ENCODE results near the gene HNRNPM. TPM values are rescaled to one million over a fixed set of nuclear protein-coding genes. Genes with fewer than 3 reads are reported as not detected.

The HNRNPM gene
- total RNA-seq, 5 donors from 2014 or later (not counting 1 experiment from before 2014, with no cell fraction given): 200 to 272 (median 213) TPM

GRCh38 chr19:8446061-8446709 lies 1.4 kb downstream of the HNRNPM start:
- Mint-ChIP-seq H3K4me3 (peak overlapping the region; percentile 92 to 98 (median 94)), H3K36me3 (peaks cover 21% of the 10 kb centered on the region), H3K27ac (peak overlapping the region; percentile 81 to 86), H3K9me3 (no peaks in the 10 kb centered on the region), H3K4me1 (peaks cover 51 to 57% (median 55%) of the 10 kb centered on the region in 3 donors), H3K27me3 (no peaks in the 10 kb centered on the region)
- Histone ChIP-seq H3K9me3 (no peaks in the 10 kb centered on the region), H3K27me3 (replicated peaks in 1 of 2; ENCODE audit: control insufficient read depth in 2 of 2, extremely low read depth in 1 of 2, insufficient read depth in 2 of 2, low read length in 1 of 2) (no peaks in the 10 kb centered on the region), H3K4me3 (ENCODE audit: control insufficient read depth in 1 of 2, extremely low read depth in 1 of 2, low read length in 1 of 2) (peak overlapping the region; percentile 87 to 97), H3K27ac (ENCODE audit: low read length) (peak overlapping the region; percentile 87), H3K36me3 (ENCODE audit: control insufficient read depth in 2 of 2, extremely low read depth in 1 of 2, insufficient read depth in 1 of 2, low read length in 1 of 2) (peaks cover 0 to 17% of the 10 kb centered on the region in 2 donors), H3K4me1 (ENCODE audit: control insufficient read depth in 1 of 2, extremely low read depth in 1 of 2, insufficient read depth in 2 of 2, low read length in 2 of 2) (peaks cover 33 to 58% of the 10 kb centered on the region in 2 experiments)
- WGBS (ENCODE audit: insufficient coverage): 44% methylated on average over 9 of the region's 16 CpGs
- POLR2A ChIA-PET: interaction anchor here (0.6 to 1.6 kb wide), 5 partner anchors 10 to 1096 kb away, joined by 4 to 6 read pairs (median 5); no protein-coding TSS in a partner anchor
- CTCF ChIA-PET: interaction anchor here in 1 of 2 donors (0.5 to 2.3 kb wide), 3 partner anchors 33 to 123 kb away, joined by 3 to 6 read pairs (median 4); partner anchors contain the start of gene MARCHF2
- no peak for ATAC-seq (replicated peaks in 1 of 4)
- DNase-seq: no peak

GRCh38 chr19:8449830-8450229 lies 5.1 kb downstream of the HNRNPM start:
- DNase-seq (no peak), ATAC-seq (replicated peaks in 1 of 4) (no peak)
- WGBS (ENCODE audit: insufficient coverage): 86% methylated on average over 3 of the region's 8 CpGs
- H3K36me3 Mint-ChIP-seq: peaks cover 28% of the 10 kb centered on the region
- no peak overlapping the region for H3K27ac ChIP-seq (ENCODE audit: low read length)
- no peak overlapping the region for H3K27ac Mint-ChIP-seq
- POLR2A ChIA-PET: interaction anchor here in 1 of 2 donors (0.7 kb wide), 1 partner anchor 10 kb away, joined by 3 read pairs; no protein-coding TSS in a partner anchor
- peaks cover 0 to 28% of the 10 kb centered on the region in 2 donors for H3K36me3 ChIP-seq (ENCODE audit: control insufficient read depth in 2 of 2, extremely low read depth in 1 of 2, insufficient read depth in 1 of 2, low read length in 1 of 2)
- H3K27me3 Mint-ChIP-seq: no peaks in the 10 kb centered on the region
- peak overlapping the region in 1 of 3 donors; percentile 65 for H3K4me3 Mint-ChIP-seq
- peaks cover 80 to 87% (median 82%) of the 10 kb centered on the region in 3 donors for H3K4me1 Mint-ChIP-seq
- no peaks in the 10 kb centered on the region for H3K27me3 ChIP-seq (replicated peaks in 1 of 2; ENCODE audit: control insufficient read depth in 2 of 2, extremely low read depth in 1 of 2, insufficient read depth in 2 of 2, low read length in 1 of 2)
- H3K9me3 Mint-ChIP-seq: no peaks in the 10 kb centered on the region
- H3K4me3 ChIP-seq (ENCODE audit: control insufficient read depth in 1 of 2, extremely low read depth in 1 of 2, low read length in 1 of 2): no peak overlapping the region
- CTCF ChIA-PET: no interaction called here
- peaks cover 45 to 76% of the 10 kb centered on the region in 2 experiments for H3K4me1 ChIP-seq (ENCODE audit: control insufficient read depth in 1 of 2, extremely low read depth in 1 of 2, insufficient read depth in 2 of 2, low read length in 2 of 2)
- H3K9me3 ChIP-seq: no peaks in the 10 kb centered on the region

GRCh38 chr19:8451377-8451776 lies 6.6 kb downstream of the HNRNPM start:
- Mint-ChIP-seq H3K27ac (peak overlapping the region; percentile 55 to 70), H3K4me1 (peaks cover 89 to 92% (median 89%) of the 10 kb centered on the region in 3 donors), H3K9me3 (no peaks in the 10 kb centered on the region), H3K36me3 (peaks cover 29% of the 10 kb centered on the region), H3K4me3 (peak overlapping the region; percentile 21 to 65 (median 31)), H3K27me3 (no peaks in the 10 kb centered on the region)
- Histone ChIP-seq H3K4me3 (ENCODE audit: control insufficient read depth in 1 of 2, extremely low read depth in 1 of 2, low read length in 1 of 2) (no peak overlapping the region), H3K27me3 (replicated peaks in 1 of 2; ENCODE audit: control insufficient read depth in 2 of 2, extremely low read depth in 1 of 2, insufficient read depth in 2 of 2, low read length in 1 of 2) (no peaks in the 10 kb centered on the region), H3K36me3 (ENCODE audit: control insufficient read depth in 2 of 2, extremely low read depth in 1 of 2, insufficient read depth in 1 of 2, low read length in 1 of 2) (peaks cover 0 to 38% of the 10 kb centered on the region in 2 donors), H3K9me3 (no peaks in the 10 kb centered on the region), H3K27ac (ENCODE audit: low read length) (no peak overlapping the region), H3K4me1 (ENCODE audit: control insufficient read depth in 1 of 2, extremely low read depth in 1 of 2, insufficient read depth in 2 of 2, low read length in 2 of 2) (peaks cover 40 to 71% of the 10 kb centered on the region in 2 experiments)
- ChIA-PET POLR2A (interaction anchor here in 1 of 2 donors (0.6 to 1.1 kb wide), 2 partner anchors 100 to 118 kb away, joined by 4 to 5 read pairs; no protein-coding TSS in a partner anchor), CTCF (interaction anchor here in 1 of 2 donors (0.5 kb wide), 1 partner anchor 59 kb away, joined by 4 read pairs; no protein-coding TSS in a partner anchor)
- WGBS (ENCODE audit: insufficient coverage): 77% methylated on average over 2 of the region's 6 CpGs
- ATAC-seq (replicated peaks in 1 of 4): no peak
- no peak for DNase-seq

GRCh38 chr19:8451885-8452284 lies 7.1 kb downstream of the HNRNPM start:
- ATAC-seq (replicated peaks in 1 of 4): peak in 3 of 4 experiments; percentile 33 to 75 (median 37)
- peaks cover 32% of the 10 kb centered on the region for H3K36me3 Mint-ChIP-seq
- H3K27ac Mint-ChIP-seq: peak overlapping the region; percentile 55 to 70
- no peaks in the 10 kb centered on the region for H3K27me3 Mint-ChIP-seq
- Histone ChIP-seq H3K9me3 (no peaks in the 10 kb centered on the region), H3K36me3 (ENCODE audit: control insufficient read depth in 2 of 2, extremely low read depth in 1 of 2, insufficient read depth in 1 of 2, low read length in 1 of 2) (peaks cover 0 to 38% of the 10 kb centered on the region in 2 donors), H3K4me1 (ENCODE audit: control insufficient read depth in 1 of 2, extremely low read depth in 1 of 2, insufficient read depth in 2 of 2, low read length in 2 of 2) (peaks cover 35 to 70% of the 10 kb centered on the region in 2 experiments), H3K27me3 (replicated peaks in 1 of 2; ENCODE audit: control insufficient read depth in 2 of 2, extremely low read depth in 1 of 2, insufficient read depth in 2 of 2, low read length in 1 of 2) (no peaks in the 10 kb centered on the region), H3K4me3 (ENCODE audit: control insufficient read depth in 1 of 2, extremely low read depth in 1 of 2, low read length in 1 of 2) (no peak overlapping the region), H3K27ac (ENCODE audit: low read length) (no peak overlapping the region)
- CTCF ChIA-PET: interaction anchor here in 1 of 2 donors (0.5 kb wide), 1 partner anchor 60 kb away, joined by 4 read pairs; no protein-coding TSS in a partner anchor
- no peaks in the 10 kb centered on the region for H3K9me3 Mint-ChIP-seq
- 43% methylated on average over 1 of the region's 3 CpGs for WGBS (ENCODE audit: insufficient coverage)
- H3K4me3 Mint-ChIP-seq: peak overlapping the region; percentile 22 to 65 (median 31)
- peaks cover 89 to 92% (median 89%) of the 10 kb centered on the region in 3 donors for H3K4me1 Mint-ChIP-seq
- POLR2A ChIA-PET: interaction anchor here in 1 of 2 donors (1.1 kb wide), 1 partner anchor 117 kb away, joined by 4 read pairs; no protein-coding TSS in a partner anchor
- DNase-seq: peak in 1 of 35 experiments; percentile 29

DNA sequence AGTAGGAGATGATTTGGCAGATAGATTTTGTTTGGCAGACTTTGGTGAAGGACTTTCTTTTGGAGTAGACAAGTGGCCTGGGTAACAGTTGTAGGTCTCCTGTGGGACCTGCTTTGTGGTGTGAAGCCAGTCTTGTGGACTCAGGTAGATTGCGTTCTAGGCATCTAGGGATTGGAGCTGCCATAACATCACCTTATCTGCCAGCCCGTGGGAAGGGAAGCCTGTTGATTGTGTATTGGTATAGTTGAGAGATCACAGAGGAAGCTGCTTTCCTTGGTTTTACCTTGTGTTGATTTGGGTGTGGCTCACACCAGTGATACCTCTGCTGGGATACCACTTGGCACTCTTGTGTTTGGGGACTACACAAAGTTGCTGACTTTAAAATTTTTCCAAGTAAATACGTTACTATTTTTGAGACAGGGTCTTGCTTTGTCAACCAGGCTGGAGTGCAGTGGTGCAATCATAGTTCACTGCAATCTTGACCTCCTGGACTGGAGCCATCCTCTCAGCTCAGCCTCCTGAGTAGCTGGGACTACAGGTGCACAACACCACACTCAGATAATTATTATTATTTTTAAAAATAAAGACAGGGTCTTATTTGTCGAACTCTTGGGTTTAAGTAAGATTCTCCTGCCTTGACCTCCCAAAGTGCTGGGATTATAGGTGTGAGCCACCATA lies 7.8 kb downstream of the HNRNPM start:
- H3K4me1 Mint-ChIP-seq: peaks cover 83 to 92% (median 88%) of the 10 kb centered on the region in 3 donors
- ChIA-PET CTCF (interaction anchor here in 1 of 2 donors (0.6 kb wide), 1 partner anchor 71 kb away, joined by 3 read pairs; no protein-coding TSS in a partner anchor), POLR2A (no interaction called here)
- no peaks in the 10 kb centered on the region for H3K27me3 Mint-ChIP-seq
- 56% methylated on average over 3 of the region's 4 CpGs for WGBS (ENCODE audit: insufficient coverage)
- H3K4me3 ChIP-seq (ENCODE audit: control insufficient read depth in 1 of 2, extremely low read depth in 1 of 2, low read length in 1 of 2): no peak overlapping the region
- H3K4me1 ChIP-seq (ENCODE audit: control insufficient read depth in 1 of 2, extremely low read depth in 1 of 2, insufficient read depth in 2 of 2, low read length in 2 of 2): peaks cover 29 to 67% of the 10 kb centered on the region in 2 experiments
- ATAC-seq (replicated peaks in 1 of 4): no peak
- no peaks in the 10 kb centered on the region for H3K27me3 ChIP-seq (replicated peaks in 1 of 2; ENCODE audit: control insufficient read depth in 2 of 2, extremely low read depth in 1 of 2, insufficient read depth in 2 of 2, low read length in 1 of 2)
- H3K36me3 ChIP-seq (ENCODE audit: control insufficient read depth in 2 of 2, extremely low read depth in 1 of 2, insufficient read depth in 1 of 2, low read length in 1 of 2): peaks cover 0 to 37% of the 10 kb centered on the region in 2 donors
- peak overlapping the region; percentile 53 to 70 for H3K27ac Mint-ChIP-seq
- H3K9me3 Mint-ChIP-seq: no peaks in the 10 kb centered on the region
- peak overlapping the region; percentile 18 to 65 (median 22) for H3K4me3 Mint-ChIP-seq
- H3K27ac ChIP-seq (ENCODE audit: low read length): no peak overlapping the region
- DNase-seq: no peak
- peaks cover 27% of the 10 kb centered on the region for H3K36me3 Mint-ChIP-seq
- H3K9me3 ChIP-seq: no peaks in the 10 kb centered on the region

DNA sequence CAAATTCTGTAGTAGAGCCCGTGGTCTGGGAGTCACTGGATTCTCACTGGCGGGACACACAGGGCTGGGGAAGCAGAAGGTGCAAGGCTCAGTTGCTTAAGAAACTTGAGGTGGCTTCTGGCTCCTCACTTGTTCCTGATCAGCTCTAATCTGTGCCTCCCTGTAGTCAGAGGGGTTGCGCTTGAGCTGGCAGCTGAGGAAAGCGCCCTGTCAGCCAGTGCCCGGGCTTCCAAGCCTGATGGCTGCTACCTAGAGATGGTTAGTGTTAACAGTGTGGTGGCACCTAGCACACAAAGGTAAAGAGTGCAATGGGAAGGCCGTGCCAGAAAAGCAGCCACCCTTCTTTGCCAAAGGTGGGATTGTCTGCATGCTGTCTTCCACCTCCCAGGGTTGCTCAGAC lies 8.8 kb downstream of the HNRNPM start:
- Histone ChIP-seq H3K4me3 (ENCODE audit: control insufficient read depth in 1 of 2, extremely low read depth in 1 of 2, low read length in 1 of 2) (no peak overlapping the region), H3K36me3 (ENCODE audit: control insufficient read depth in 2 of 2, extremely low read depth in 1 of 2, insufficient read depth in 1 of 2, low read length in 1 of 2) (peaks cover 0 to 41% of the 10 kb centered on the region in 2 donors), H3K27ac (ENCODE audit: low read length) (no peak overlapping the region), H3K27me3 (replicated peaks in 1 of 2; ENCODE audit: control insufficient read depth in 2 of 2, extremely low read depth in 1 of 2, insufficient read depth in 2 of 2, low read length in 1 of 2) (no peaks in the 10 kb centered on the region), H3K9me3 (no peaks in the 10 kb centered on the region), H3K4me1 (ENCODE audit: control insufficient read depth in 1 of 2, extremely low read depth in 1 of 2, insufficient read depth in 2 of 2, low read length in 2 of 2) (peaks cover 26 to 61% of the 10 kb centered on the region in 2 experiments)
- DNase-seq (no peak), ATAC-seq (replicated peaks in 1 of 4) (no peak)
- ChIA-PET CTCF (interaction anchor here (0.6 to 0.7 kb wide), 2 partner anchors 15 to 22 kb away, joined by 3 to 5 read pairs; no protein-coding TSS in a partner anchor), POLR2A (interaction anchor here in 1 of 2 donors (0.6 kb wide), 1 partner anchor 63 kb away, joined by 6 read pairs; the partner anchor contains the start of gene RAB11B)
- Mint-ChIP-seq H3K27ac (no peak overlapping the region), H3K9me3 (no peaks in the 10 kb centered on the region), H3K27me3 (no peaks in the 10 kb centered on the region), H3K36me3 (peaks cover 26% of the 10 kb centered on the region), H3K4me1 (peaks cover 83 to 95% (median 92%) of the 10 kb centered on the region in 3 donors), H3K4me3 (peak overlapping the region in 2 of 3 donors; percentile 39 to 51)
- WGBS (ENCODE audit: insufficient coverage): 88% methylated on average over 5 of the region's 6 CpGs
